Glomerular endothelial cell (primary cell): ENCODE data around the gene CPTP. TPM values are rescaled to one million over a fixed set of nuclear protein-coding genes. Genes with fewer than 3 reads are reported as not detected.

ENCODE experiments used
- DNase-seq: peaks from one replicate; pipeline ENCODE4 v3.0.0-alpha.2; 2011; ENCODE audit warnings: low read depth, low spot score; ENCODE audit errors: extremely low read depth
- total RNA-seq: library from RNA; depleted of rRNA; stranded (reverse); fragments of >200 nt; gene quantifications from 2 replicates; pipeline ENCODE4 v1.2.3, GENCODE V29; 2015

CPTP gene
- total RNA-seq, 1 donor from 2014 or later: 56.5 TPM

- DNase-seq: no peak
Observed at GRCh38 chr1:1317420-1317819, 7.2 kb upstream of the CPTP start.

GRCh38 chr1:1318131-1318652 is 6.4 kb upstream of the CPTP start:
- DNase-seq: no peak

- DNase-seq: no peak
Observed at GRCh38 chr1:1318777-1319645, 5.6 kb upstream of the CPTP start.

GRCh38 chr1:1319646-1319941 is 5.0 kb upstream of the CPTP start:
- no peak for DNase-seq

GRCh38 chr1:1320666-1321448 is 3.7 kb upstream of the CPTP start:
- DNase-seq: no peak

GRCh38 chr1:1321477-1321876 is 3.1 kb upstream of the CPTP start:
- DNase-seq: no peak

- no peak for DNase-seq
Observed at GRCh38 chr1:1322418-1322817, 2.2 kb upstream of the CPTP start.

GRCh38 chr1:1322952-1323351 is 1.6 kb upstream of the CPTP start:
- DNase-seq: no peak

- no peak for DNase-seq
Observed at GRCh38 chr1:1324084-1324523, 498 bp upstream of the CPTP start.

- no peak for DNase-seq
Observed at GRCh38 chr1:1325288-1326074, 879 bp downstream of the CPTP start.

- no peak for DNase-seq
Observed at GRCh38 chr1:1326075-1326605, 1.5 kb downstream of the CPTP start.

GRCh38 chr1:1327291-1327690 is 2.7 kb downstream of the CPTP start:
- no peak for DNase-seq

- DNase-seq: no peak
Observed at GRCh38 chr1:1328254-1328653, 3.7 kb downstream of the CPTP start.

GRCh38 chr1:1329304-1330210 is 5.0 kb downstream of the CPTP start:
- DNase-seq: no peak

GRCh38 chr1:1330366-1331067 is 5.9 kb downstream of the CPTP start:
- no peak for DNase-seq

- no peak for DNase-seq
Observed at GRCh38 chr1:1331068-1331965, 6.7 kb downstream of the CPTP start, which contains the start of gene TAS1R3. TAS1R3 (plus strand) TSS chr1:1331280; CDS start chr1:1331346, 66 bp downstream.

GRCh38 chr1:1332031-1332755 is 7.6 kb downstream of the CPTP start:
- DNase-seq: no peak
